GM12874 (cell line): ENCODE data around the gene PCDHB16.

Experiments used
- TF ChIP-seq, protein P1 (sequence below): IDR thresholded peaks from 2 replicates; pipeline ENCODE4 v1.5.1; 2011; ENCODE audit warnings: low read depth, mild to moderate bottlenecking, control low read depth, low read length, moderate library complexity; ENCODE audit not compliant: insufficient read depth

The PCDHB16 gene

DNA sequence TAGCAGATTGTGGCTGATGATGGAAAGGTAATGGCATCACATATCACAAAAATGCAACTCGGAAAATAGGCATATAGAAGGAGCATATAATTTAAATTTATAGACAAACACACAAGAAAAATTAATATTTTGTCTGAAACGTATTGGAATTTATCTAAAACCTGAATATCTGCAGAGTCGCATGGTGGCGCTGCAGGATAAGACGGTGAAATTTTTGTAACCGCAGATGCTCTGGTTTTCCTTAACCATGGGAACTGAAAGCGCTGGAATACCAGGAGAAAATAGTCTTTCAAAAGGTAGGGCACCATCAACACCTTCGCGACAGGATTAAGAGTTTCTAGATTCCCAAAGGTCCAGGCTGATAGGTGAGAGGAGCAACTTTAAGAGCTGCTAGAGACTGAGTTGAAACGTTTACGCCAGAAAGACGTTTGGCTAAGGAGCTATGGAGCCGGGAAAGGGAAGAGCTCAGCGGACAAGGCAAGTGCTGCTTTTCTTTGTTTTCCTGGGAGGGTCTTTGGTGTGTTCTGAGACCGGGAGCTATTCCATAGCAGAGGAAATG is 52.0 kb downstream of the PCDHB16 start:
- TF ChIP-seq, protein P1, sequence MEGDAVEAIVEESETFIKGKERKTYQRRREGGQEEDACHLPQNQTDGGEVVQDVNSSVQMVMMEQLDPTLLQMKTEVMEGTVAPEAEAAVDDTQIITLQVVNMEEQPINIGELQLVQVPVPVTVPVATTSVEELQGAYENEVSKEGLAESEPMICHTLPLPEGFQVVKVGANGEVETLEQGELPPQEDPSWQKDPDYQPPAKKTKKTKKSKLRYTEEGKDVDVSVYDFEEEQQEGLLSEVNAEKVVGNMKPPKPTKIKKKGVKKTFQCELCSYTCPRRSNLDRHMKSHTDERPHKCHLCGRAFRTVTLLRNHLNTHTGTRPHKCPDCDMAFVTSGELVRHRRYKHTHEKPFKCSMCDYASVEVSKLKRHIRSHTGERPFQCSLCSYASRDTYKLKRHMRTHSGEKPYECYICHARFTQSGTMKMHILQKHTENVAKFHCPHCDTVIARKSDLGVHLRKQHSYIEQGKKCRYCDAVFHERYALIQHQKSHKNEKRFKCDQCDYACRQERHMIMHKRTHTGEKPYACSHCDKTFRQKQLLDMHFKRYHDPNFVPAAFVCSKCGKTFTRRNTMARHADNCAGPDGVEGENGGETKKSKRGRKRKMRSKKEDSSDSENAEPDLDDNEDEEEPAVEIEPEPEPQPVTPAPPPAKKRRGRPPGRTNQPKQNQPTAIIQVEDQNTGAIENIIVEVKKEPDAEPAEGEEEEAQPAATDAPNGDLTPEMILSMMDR: no peak
